ENCODE measurements around the gene PDLIM1. TPM values are rescaled to one million over a fixed set of nuclear protein-coding genes. Genes with fewer than 3 reads are reported as not detected.

PDLIM1 gene
- total and polyA plus RNA-seq, 2 of the 8 experiments (the other 6 are each of a cell fraction or from before 2014, with no cell fraction given) = 169 to 245 TPM

DNA sequence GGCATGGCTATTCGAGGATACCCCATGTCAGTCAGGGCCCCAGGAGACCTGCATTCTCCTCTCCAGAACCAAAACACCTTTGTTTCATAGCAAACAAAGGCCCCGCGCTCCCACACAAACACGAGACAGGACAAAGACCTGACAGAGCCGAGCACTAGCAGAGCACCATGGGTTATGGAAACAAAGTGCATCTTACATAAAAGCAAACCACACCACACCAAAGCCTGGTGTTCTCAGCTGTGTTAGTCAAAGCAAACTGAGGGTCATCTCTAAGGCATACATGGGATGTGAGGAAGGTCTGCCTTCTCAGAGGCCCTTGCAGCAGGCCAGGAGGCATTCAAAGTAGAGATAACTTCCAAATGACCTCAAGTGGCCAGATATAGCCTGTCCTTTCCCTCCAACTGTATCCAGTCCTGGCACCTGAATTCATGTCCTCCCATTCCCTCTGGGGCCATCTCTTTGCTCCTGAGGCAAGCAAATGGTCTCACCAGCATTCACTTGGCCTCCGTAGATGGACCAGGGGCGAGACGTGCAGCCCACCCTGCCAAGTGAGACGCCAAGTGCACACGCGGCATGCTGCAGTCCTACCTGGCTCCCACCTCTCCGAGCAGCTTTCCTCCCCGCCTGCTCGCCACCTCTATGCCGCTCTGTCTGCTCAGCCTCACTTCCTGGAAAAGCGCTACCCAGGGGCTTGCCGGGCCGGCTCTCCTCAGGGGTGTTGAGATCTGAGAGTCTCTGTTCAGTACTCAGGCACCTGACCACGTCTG, 45.3 kb upstream of the PDLIM1 start (continued):
- TF ChIP-seq, protein P1, sequence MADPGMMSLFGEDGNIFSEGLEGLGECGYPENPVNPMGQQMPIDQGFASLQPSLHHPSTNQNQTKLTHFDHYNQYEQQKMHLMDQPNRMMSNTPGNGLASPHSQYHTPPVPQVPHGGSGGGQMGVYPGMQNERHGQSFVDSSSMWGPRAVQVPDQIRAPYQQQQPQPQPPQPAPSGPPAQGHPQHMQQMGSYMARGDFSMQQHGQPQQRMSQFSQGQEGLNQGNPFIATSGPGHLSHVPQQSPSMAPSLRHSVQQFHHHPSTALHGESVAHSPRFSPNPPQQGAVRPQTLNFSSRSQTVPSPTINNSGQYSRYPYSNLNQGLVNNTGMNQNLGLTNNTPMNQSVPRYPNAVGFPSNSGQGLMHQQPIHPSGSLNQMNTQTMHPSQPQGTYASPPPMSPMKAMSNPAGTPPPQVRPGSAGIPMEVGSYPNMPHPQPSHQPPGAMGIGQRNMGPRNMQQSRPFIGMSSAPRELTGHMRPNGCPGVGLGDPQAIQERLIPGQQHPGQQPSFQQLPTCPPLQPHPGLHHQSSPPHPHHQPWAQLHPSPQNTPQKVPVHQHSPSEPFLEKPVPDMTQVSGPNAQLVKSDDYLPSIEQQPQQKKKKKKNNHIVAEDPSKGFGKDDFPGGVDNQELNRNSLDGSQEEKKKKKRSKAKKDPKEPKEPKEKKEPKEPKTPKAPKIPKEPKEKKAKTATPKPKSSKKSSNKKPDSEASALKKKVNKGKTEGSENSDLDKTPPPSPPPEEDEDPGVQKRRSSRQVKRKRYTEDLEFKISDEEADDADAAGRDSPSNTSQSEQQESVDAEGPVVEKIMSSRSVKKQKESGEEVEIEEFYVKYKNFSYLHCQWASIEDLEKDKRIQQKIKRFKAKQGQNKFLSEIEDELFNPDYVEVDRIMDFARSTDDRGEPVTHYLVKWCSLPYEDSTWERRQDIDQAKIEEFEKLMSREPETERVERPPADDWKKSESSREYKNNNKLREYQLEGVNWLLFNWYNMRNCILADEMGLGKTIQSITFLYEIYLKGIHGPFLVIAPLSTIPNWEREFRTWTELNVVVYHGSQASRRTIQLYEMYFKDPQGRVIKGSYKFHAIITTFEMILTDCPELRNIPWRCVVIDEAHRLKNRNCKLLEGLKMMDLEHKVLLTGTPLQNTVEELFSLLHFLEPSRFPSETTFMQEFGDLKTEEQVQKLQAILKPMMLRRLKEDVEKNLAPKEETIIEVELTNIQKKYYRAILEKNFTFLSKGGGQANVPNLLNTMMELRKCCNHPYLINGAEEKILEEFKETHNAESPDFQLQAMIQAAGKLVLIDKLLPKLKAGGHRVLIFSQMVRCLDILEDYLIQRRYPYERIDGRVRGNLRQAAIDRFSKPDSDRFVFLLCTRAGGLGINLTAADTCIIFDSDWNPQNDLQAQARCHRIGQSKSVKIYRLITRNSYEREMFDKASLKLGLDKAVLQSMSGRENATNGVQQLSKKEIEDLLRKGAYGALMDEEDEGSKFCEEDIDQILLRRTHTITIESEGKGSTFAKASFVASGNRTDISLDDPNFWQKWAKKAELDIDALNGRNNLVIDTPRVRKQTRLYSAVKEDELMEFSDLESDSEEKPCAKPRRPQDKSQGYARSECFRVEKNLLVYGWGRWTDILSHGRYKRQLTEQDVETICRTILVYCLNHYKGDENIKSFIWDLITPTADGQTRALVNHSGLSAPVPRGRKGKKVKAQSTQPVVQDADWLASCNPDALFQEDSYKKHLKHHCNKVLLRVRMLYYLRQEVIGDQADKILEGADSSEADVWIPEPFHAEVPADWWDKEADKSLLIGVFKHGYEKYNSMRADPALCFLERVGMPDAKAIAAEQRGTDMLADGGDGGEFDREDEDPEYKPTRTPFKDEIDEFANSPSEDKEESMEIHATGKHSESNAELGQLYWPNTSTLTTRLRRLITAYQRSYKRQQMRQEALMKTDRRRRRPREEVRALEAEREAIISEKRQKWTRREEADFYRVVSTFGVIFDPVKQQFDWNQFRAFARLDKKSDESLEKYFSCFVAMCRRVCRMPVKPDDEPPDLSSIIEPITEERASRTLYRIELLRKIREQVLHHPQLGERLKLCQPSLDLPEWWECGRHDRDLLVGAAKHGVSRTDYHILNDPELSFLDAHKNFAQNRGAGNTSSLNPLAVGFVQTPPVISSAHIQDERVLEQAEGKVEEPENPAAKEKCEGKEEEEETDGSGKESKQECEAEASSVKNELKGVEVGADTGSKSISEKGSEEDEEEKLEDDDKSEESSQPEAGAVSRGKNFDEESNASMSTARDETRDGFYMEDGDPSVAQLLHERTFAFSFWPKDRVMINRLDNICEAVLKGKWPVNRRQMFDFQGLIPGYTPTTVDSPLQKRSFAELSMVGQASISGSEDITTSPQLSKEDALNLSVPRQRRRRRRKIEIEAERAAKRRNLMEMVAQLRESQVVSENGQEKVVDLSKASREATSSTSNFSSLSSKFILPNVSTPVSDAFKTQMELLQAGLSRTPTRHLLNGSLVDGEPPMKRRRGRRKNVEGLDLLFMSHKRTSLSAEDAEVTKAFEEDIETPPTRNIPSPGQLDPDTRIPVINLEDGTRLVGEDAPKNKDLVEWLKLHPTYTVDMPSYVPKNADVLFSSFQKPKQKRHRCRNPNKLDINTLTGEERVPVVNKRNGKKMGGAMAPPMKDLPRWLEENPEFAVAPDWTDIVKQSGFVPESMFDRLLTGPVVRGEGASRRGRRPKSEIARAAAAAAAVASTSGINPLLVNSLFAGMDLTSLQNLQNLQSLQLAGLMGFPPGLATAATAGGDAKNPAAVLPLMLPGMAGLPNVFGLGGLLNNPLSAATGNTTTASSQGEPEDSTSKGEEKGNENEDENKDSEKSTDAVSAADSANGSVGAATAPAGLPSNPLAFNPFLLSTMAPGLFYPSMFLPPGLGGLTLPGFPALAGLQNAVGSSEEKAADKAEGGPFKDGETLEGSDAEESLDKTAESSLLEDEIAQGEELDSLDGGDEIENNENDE (IDR thresholded peaks at IDR 0.05; ENCODE audit: insufficient replicate concordance, low read length) = no peak
- TF ChIP-seq TBP (IDR thresholded peaks at IDR 0.05; ENCODE audit: low read depth, low read length) (no peak), SIRT6 (IDR thresholded peaks at IDR 0.05; ENCODE audit: low read length) (no peak)
- TF ChIP-seq, protein P2, sequence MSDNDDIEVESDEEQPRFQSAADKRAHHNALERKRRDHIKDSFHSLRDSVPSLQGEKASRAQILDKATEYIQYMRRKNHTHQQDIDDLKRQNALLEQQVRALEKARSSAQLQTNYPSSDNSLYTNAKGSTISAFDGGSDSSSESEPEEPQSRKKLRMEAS (IDR thresholded peaks at IDR 0.05) = no peak
- TF ChIP-seq, protein P3, sequence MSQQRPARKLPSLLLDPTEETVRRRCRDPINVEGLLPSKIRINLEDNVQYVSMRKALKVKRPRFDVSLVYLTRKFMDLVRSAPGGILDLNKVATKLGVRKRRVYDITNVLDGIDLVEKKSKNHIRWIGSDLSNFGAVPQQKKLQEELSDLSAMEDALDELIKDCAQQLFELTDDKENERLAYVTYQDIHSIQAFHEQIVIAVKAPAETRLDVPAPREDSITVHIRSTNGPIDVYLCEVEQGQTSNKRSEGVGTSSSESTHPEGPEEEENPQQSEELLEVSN (IDR thresholded peaks at IDR 0.05) = no peak

All from H1 (cell line).